K562 (cell line): ENCODE measurements around the gene SRPK3. TPM values are rescaled to one million over a fixed set of nuclear protein-coding genes. Genes with fewer than 3 reads are reported as not detected.

ENCODE experiments used
- ATAC-seq: fragments of 200-7000 bp; cut with Tn5 transposase; 3 replicates; pipeline ENCODE4 v1.9.1; 2020; ENCODE audit warnings: moderate library complexity
- BruUV-seq: library from RNA; stranded (reverse); fragments of 400-500 nt; replicated peaks from 2 replicates; lab custom pipeline; 2021; lab: Mats Ljungman, UMichigan
- CTCF ChIA-PET: fragments of 300-600 bp; formaldehyde crosslinking; extraction: SDS; loops from one replicate; lab custom pipeline; 2021; ENCODE audit warnings: low intra/inter-chr PET ratio; lab: Yijun Ruan, JAX
- POLR2A ChIA-PET: fragments of 300-600, 350-650 bp; sonication (Branson Sonifier 250); formaldehyde crosslinking; extraction: SDS; loops from one replicate; lab custom pipeline; 2021; ENCODE audit warnings: antibody characterized with exemption, inconsistent platforms; lab: Yijun Ruan, JAX
- DNase-seq, 4 experiments: peaks; one replicate each; pipeline versions ENCODE4 v3.0.0 to v3.0.0-alpha.2; 2011 to 2018; ENCODE audit warnings: low spot score in 3 of 4, mixed read lengths in 3 of 4; ENCODE audit errors: extremely low read depth in 1 of 4
- FAIRE-seq: peaks from 2 replicates; lab custom pipeline; 2011; peaks lifted over from hg19 to GRCh38; lab: Jason Lieb, UNC
- H2AFZ ChIP-seq: 2 replicates; pipeline ENCODE4 v1.6.0; 2011; ENCODE audit warnings: low read depth, low read length, control low read depth, inconsistent platforms
- H3K27ac ChIP-seq: fragments of 200-600 bp; 3 replicates; pipeline ENCODE4 v1.8.0; 2011; ENCODE audit warnings: low read depth, mild to moderate bottlenecking, control low read depth, inconsistent platforms, low read length, moderate library complexity, mixed read lengths; ENCODE audit errors: extremely low read depth
- H3K27me3 ChIP-seq, 2 experiments: fragments of 300-600 bp in 1 of 2; 2 replicates in 1 of 2; 3 replicates in 1 of 2; pipeline versions ENCODE4 v1.6.0 to v1.8.0; 2011; ENCODE audit warnings: inconsistent platforms in 2 of 2, low read length in 2 of 2, mild to moderate bottlenecking in 1 of 2, mixed read lengths in 1 of 2, moderate library complexity in 1 of 2; ENCODE audit not compliant: control insufficient read depth in 2 of 2, insufficient read depth in 2 of 2
- H3K36me3 ChIP-seq: fragments of 300-600 bp; 3 replicates; pipeline ENCODE4 v1.8.0; 2011; ENCODE audit warnings: mild to moderate bottlenecking, low read length, inconsistent platforms; ENCODE audit not compliant: control insufficient read depth, insufficient read depth
- H3K4me1 ChIP-seq, 2 experiments: fragments of 200-600 bp in 1 of 2; replicated peaks in 1 of 2; 2 replicates in 1 of 2; 3 replicates in 1 of 2; pipeline versions ENCODE4 v1.5.1 to v1.8.0; 2011; ENCODE audit warnings: inconsistent platforms in 2 of 2, low read length in 2 of 2, mild to moderate bottlenecking in 1 of 2, mixed read lengths in 1 of 2, moderate library complexity in 1 of 2; ENCODE audit not compliant: control insufficient read depth in 2 of 2, insufficient read depth in 2 of 2
- H3K4me2 ChIP-seq: 2 replicates; pipeline ENCODE4 v1.6.1; 2011; ENCODE audit warnings: low read length, control low read depth, inconsistent platforms, mixed read lengths; ENCODE audit not compliant: insufficient read depth
- H3K4me3 ChIP-seq: fragments of 200-600 bp; sonication (generic), shearing (Covaris generic); 2 replicates; pipeline ENCODE4 v1.5.1; 2016; ENCODE audit warnings: control low read depth, inconsistent platforms
- H3K79me2 ChIP-seq: fragments of 200-600 bp; 3 replicates; pipeline ENCODE4 v1.8.0; 2011; ENCODE audit warnings: low read length, inconsistent platforms; ENCODE audit not compliant: control insufficient read depth, insufficient read depth
- H3K9ac ChIP-seq, 2 experiments: 2 replicates each; pipeline versions ENCODE4 v1.6.0 to v1.6.1; 2011; ENCODE audit warnings: low read depth in 2 of 2, low read length in 2 of 2, control low read depth in 1 of 2, inconsistent platforms in 1 of 2, mild to moderate bottlenecking in 1 of 2, mixed read lengths in 1 of 2; ENCODE audit not compliant: insufficient read depth in 1 of 2
- H3K9me1 ChIP-seq: one replicate; pipeline ENCODE4 v1.6.0; 2011; ENCODE audit warnings: inconsistent platforms, mild to moderate bottlenecking, low read length, moderate library complexity; ENCODE audit not compliant: control insufficient read depth, insufficient read depth
- H3K9me3 ChIP-seq: replicated peaks from 2 replicates; pipeline ENCODE4 v1.5.1; 2011; ENCODE audit warnings: low read depth, low read length, inconsistent platforms; ENCODE audit not compliant: control insufficient read depth, insufficient read depth
- H4K20me1 ChIP-seq: replicated peaks from 2 replicates; pipeline ENCODE4 v1.6.1; 2011; ENCODE audit warnings: low read length, inconsistent platforms, mixed read lengths; ENCODE audit not compliant: control insufficient read depth, insufficient read depth
- KAT2B ChIP-seq: IDR thresholded peaks from one replicate; pipeline ENCODE4 v1.6.1; 2012; ENCODE audit warnings: low read depth, mild to moderate bottlenecking, control low read depth, inconsistent platforms, low read length, moderate library complexity
- LARP7 ChIP-seq: fragments of 450-650 bp; IDR thresholded peaks from 2 replicates; pipeline ENCODE4 v1.6.1; 2016
- MCM3 ChIP-seq: fragments of 450-650 bp; IDR thresholded peaks from 2 replicates; pipeline ENCODE4 v1.6.1; 2016
- MIER1 ChIP-seq: fragments of 450-650 bp; IDR thresholded peaks from 2 replicates; pipeline ENCODE4 v1.6.1; 2016; ENCODE audit warnings: antibody characterized with exemption, mild to moderate bottlenecking, low read depth
- NR1H2 ChIP-seq: sonication (generic); formaldehyde crosslinking; IDR thresholded peaks from 2 replicates; pipeline ENCODE4 v1.4.0; 2020; ENCODE audit warnings: mild to moderate bottlenecking, missing genetic modification reagents
- NRF1 ChIP-seq, 2 experiments: fragments of 450-650 bp; IDR thresholded peaks in 1 of 2; conservative IDR thresholded peaks in 1 of 2; 2 replicates each; pipeline ENCODE4 v1.6.1; 2014; ENCODE audit warnings: mild to moderate bottlenecking in 2 of 2
- PHF20 ChIP-seq: fragments of 450-650 bp; IDR thresholded peaks from 2 replicates; pipeline ENCODE4 v1.6.1; 2018; ENCODE audit not compliant: partially characterized antibody
- SP2 ChIP-seq: IDR thresholded peaks from 2 replicates; pipeline ENCODE4 v1.6.1; 2011; ENCODE audit warnings: mild to moderate bottlenecking, low read depth, low read length, moderate library complexity; ENCODE audit not compliant: poor library complexity, severe bottlenecking; ENCODE audit errors: extremely low read depth
- TOE1 ChIP-seq, 2 experiments: fragments of 450-650 bp in 1 of 2; sonication (generic) in 1 of 2; formaldehyde crosslinking in 1 of 2; IDR thresholded peaks; 2 replicates each; pipeline versions ENCODE4 v1.7.1 to v1.8.0; 2016 to 2022; ENCODE audit warnings: borderline replicate concordance in 2 of 2, mild to moderate bottlenecking in 2 of 2, antibody characterized with exemption in 1 of 2, inconsistent platforms in 1 of 2, low read depth in 1 of 2, missing genetic modification reagents in 1 of 2, moderate library complexity in 1 of 2
- ZNF217 ChIP-seq: sonication (generic); formaldehyde crosslinking; IDR thresholded peaks from 2 replicates; pipeline ENCODE4 v1.8.0; 2022; ENCODE audit warnings: mild to moderate bottlenecking, missing genetic modification reagents
- ZNF764 ChIP-seq: fragments of 250-450 bp; sonication (Bioruptor Pico); IDR thresholded peaks from 2 replicates; pipeline ENCODE4 v1.4.0; 2020; ENCODE audit warnings: low read depth, mild to moderate bottlenecking, moderate library complexity
- ZNF766 ChIP-seq: fragments of 200-800 bp; sonication (Bioruptor generic); conservative IDR thresholded peaks from 2 replicates; pipeline ENCODE4 v1.6.1; 2016; ENCODE audit warnings: missing genetic modification characterization, missing compliant biosample characterization
- ZNF79 ChIP-seq: fragments of 250-450 bp; sonication (Bioruptor Pico); IDR thresholded peaks from 2 replicates; pipeline ENCODE4 v1.4.0; 2020; ENCODE audit warnings: low read depth, mild to moderate bottlenecking, moderate library complexity
- WGBS: fragments of 100-300 bp; shearing (Covaris generic); methylation state at CpG from one replicate; pipeline ENCODE4 v1.1.6; 2016; ENCODE audit warnings: low coverage, mixed read lengths; ENCODE audit not compliant: insufficient coverage; ENCODE audit errors: missing lambda C conversion rate; 5-methylcytosine and 5-hydroxymethylcytosine counted together
- in situ Hi-C: fragments of 300-500 bp; cut with MboI; formaldehyde crosslinking; loops from 4 replicates; pipeline ENCODE4 v1.15.0; 2018; ENCODE audit warnings: inconsistent platforms, mixed read lengths
- intact Hi-C: fragments of 100-400 bp; cut with micrococcal nuclease; formaldehyde crosslinking; loops from 2 replicates; pipeline ENCODE4 v1.14.2; 2022
- polyA plus RNA-seq, 8 experiments: library from polyadenylated mRNA; depleted of rRNA in 4 of 8; stranded (reverse) in 5 of 8; unstranded in 3 of 8; fragments of >200 nt; fragmentation: Nextera tagmentation in 2 of 8; fragmentation: Illumina TruSeq in 1 of 8; extraction: Ambion mirVana in 2 of 8; extraction: Trizol in 1 of 8; gene quantifications; 2 replicates each; pipeline versions ENCODE4 v1.2.1 to v1.2.3, GENCODE V29; 2011 to 2014; ENCODE audit warnings: inconsistent platforms in 1 of 8, missing spikeins in 1 of 8
- total RNA-seq, 7 experiments: library from RNA; depleted of rRNA in 6 of 7; stranded (reverse); fragments of >200 nt in 6 of 7; fragmentation: Illumina TruSeq in 2 of 7; extraction: Trizol in 2 of 7; gene quantifications; 2 replicates each; pipeline versions ENCODE4 v1.2.1 to v1.2.3, GENCODE V29; 2011 to 2021; ENCODE audit warnings: low replicate concordance in 1 of 7
- TF ChIP-seq, protein P1 (sequence below), 2 experiments: fragments of 450-650 bp; IDR thresholded peaks; 2 replicates each; pipeline ENCODE4 v1.6.1; 2018; ENCODE audit warnings: mild to moderate bottlenecking in 2 of 2, low read depth in 1 of 2; ENCODE audit not compliant: partially characterized antibody in 2 of 2
- TF ChIP-seq, protein P2 (sequence below): fragments of 250-450 bp; sonication (Bioruptor Pico); IDR thresholded peaks from 2 replicates; pipeline ENCODE4 v1.4.0; 2020

Gene SRPK3
- total and polyA plus RNA-seq, 9 of the 15 experiments (the other 6 are each of a cell fraction or from before 2014, with no cell fraction given) = 0.01 to 0.09 (median 0.04) TPM; not detected in 2

DNA sequence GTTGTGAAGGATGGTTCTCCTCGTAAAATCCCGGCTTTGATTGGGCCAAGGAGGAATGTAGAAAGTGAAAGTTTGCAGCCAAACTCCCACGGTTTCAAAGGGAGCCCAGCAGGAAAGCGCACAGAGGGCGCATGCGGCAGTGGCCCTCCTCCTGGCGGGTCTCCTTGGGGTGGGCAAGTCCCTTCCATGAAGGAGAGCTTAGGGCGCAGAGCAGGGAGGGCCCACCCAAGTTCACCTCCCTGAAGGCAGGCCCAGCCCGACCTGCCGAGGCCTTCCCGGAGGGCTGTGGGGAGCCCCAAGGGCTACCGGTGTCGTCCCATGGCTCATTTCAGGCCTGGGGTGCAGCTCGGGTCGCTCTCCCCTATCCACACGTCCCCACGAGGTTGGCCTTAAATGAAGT is 47.5 kb downstream of the SRPK3 start:
- H3K4me1 ChIP-seq = peaks cover 0 to 28% of the 10 kb centered on the region in 2 experiments; a peak in 2 of 5 replicates
- no peaks in the 10 kb centered on the region for H3K9me1 ChIP-seq
- no TSS peak for BruUV-seq
- H4K20me1 ChIP-seq = 0 out of 2 replicates have a peak, but pooled peaks cover 3% of the 10 kb centered on the region
- TF ChIP-seq MIER1 = no peak
- TF ChIP-seq NRF1 (conservative IDR thresholded peaks at IDR 0.05 in 1 of 2, IDR thresholded peaks at IDR 0.05 in 1 of 2) = no peak
- TF ChIP-seq NR1H2 = no peak
- TF ChIP-seq LARP7 = no peak
- TF ChIP-seq, protein P1, sequence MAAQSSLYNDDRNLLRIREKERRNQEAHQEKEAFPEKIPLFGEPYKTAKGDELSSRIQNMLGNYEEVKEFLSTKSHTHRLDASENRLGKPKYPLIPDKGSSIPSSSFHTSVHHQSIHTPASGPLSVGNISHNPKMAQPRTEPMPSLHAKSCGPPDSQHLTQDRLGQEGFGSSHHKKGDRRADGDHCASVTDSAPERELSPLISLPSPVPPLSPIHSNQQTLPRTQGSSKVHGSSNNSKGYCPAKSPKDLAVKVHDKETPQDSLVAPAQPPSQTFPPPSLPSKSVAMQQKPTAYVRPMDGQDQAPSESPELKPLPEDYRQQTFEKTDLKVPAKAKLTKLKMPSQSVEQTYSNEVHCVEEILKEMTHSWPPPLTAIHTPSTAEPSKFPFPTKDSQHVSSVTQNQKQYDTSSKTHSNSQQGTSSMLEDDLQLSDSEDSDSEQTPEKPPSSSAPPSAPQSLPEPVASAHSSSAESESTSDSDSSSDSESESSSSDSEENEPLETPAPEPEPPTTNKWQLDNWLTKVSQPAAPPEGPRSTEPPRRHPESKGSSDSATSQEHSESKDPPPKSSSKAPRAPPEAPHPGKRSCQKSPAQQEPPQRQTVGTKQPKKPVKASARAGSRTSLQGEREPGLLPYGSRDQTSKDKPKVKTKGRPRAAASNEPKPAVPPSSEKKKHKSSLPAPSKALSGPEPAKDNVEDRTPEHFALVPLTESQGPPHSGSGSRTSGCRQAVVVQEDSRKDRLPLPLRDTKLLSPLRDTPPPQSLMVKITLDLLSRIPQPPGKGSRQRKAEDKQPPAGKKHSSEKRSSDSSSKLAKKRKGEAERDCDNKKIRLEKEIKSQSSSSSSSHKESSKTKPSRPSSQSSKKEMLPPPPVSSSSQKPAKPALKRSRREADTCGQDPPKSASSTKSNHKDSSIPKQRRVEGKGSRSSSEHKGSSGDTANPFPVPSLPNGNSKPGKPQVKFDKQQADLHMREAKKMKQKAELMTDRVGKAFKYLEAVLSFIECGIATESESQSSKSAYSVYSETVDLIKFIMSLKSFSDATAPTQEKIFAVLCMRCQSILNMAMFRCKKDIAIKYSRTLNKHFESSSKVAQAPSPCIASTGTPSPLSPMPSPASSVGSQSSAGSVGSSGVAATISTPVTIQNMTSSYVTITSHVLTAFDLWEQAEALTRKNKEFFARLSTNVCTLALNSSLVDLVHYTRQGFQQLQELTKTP (IDR thresholded peaks at IDR 0.05; ENCODE audit: low read depth in 1 of 2, partially characterized antibody in 2 of 2) = no peak
- TF ChIP-seq SP2 = no peak
- TF ChIP-seq ZNF79 = no peak
- TF ChIP-seq PHF20 = no peak
- no peak for TF ChIP-seq KAT2B
- no peak for TF ChIP-seq ZNF766 (CRISPR knock-in tag)
- no peak for TF ChIP-seq ZNF217 (CRISPR knock-in tag)
- TF ChIP-seq MCM3 = no peak
- TF ChIP-seq, protein P2, sequence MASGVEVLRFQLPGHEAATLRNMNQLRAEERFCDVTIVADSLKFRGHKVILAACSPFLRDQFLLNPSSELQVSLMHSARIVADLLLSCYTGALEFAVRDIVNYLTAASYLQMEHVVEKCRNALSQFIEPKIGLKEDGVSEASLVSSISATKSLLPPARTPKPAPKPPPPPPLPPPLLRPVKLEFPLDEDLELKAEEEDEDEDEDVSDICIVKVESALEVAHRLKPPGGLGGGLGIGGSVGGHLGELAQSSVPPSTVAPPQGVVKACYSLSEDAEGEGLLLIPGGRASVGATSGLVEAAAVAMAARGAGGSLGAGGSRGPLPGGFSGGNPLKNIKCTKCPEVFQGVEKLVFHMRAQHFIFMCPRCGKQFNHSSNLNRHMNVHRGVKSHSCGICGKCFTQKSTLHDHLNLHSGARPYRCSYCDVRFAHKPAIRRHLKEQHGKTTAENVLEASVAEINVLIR (CRISPR knock-in tag) = no peak
- no peak for TF ChIP-seq ZNF764 (CRISPR knock-in tag)
- TF ChIP-seq TOE1 (IDR thresholded peaks at IDR 0.05; ENCODE audit: borderline replicate concordance) = no peak
- TF ChIP-seq TOE1 (CRISPR knock-in tag; IDR thresholded peaks at IDR 0.05; ENCODE audit: borderline replicate concordance, low read depth) = no peak
- H3K36me3 ChIP-seq = no peaks in the 10 kb centered on the region
- FAIRE-seq (no peak), DNase-seq (no peak), ATAC-seq (no peak)
- H3K4me2 ChIP-seq = no peak overlapping the region
- intact Hi-C loops (no loop called here), in situ Hi-C loops (no loop called here)
- no peaks in the 10 kb centered on the region for H3K9me3 ChIP-seq
- no peak overlapping the region for H3K9ac ChIP-seq
- POLR2A ChIA-PET = no interaction called here
- no peak overlapping the region for H3K4me3 ChIP-seq
- no peak overlapping the region for H3K27ac ChIP-seq
- H3K27me3 ChIP-seq = peaks cover 25 to 68% of the 10 kb centered on the region in 2 experiments; a peak in 4 of 5 replicates
- CTCF ChIA-PET = no interaction called here
- no peak overlapping the region for H2AFZ ChIP-seq
- no peaks in the 10 kb centered on the region for H3K79me2 ChIP-seq
- WGBS = 23% methylated on average over 14 of the region's 17 CpGs
